WTC11 (cell line): Measurements from ENCODE around the gene CCR9.

ENCODE experiments used
- CBFB ChIP-seq: sonication (generic); formaldehyde crosslinking; IDR thresholded peaks from 2 replicates; pipeline ENCODE4 v1.8.1; 2022; ENCODE audit warnings: mild to moderate bottlenecking, low read depth, missing genetic modification reagents
- CTCF ChIP-seq: fragments of 200-600 bp; IDR thresholded peaks from 2 replicates; pipeline ENCODE4 v1.8.0; 2022; ENCODE audit warnings: antibody characterized with exemption
- ETV6 ChIP-seq: sonication (generic); formaldehyde crosslinking; IDR thresholded peaks from 2 replicates; pipeline ENCODE4 v1.8.1; 2022; ENCODE audit warnings: mild to moderate bottlenecking, missing genetic modification reagents
- GABPB1 ChIP-seq: sonication (generic); formaldehyde crosslinking; IDR thresholded peaks from 2 replicates; pipeline ENCODE4 v1.8.1; 2023; ENCODE audit warnings: mild to moderate bottlenecking, missing genetic modification reagents
- HMGA2 ChIP-seq: fragments of 250-450 bp; sonication (Bioruptor Pico); IDR thresholded peaks from 2 replicates; pipeline ENCODE4 v1.4.0; 2021; ENCODE audit warnings: mild to moderate bottlenecking, moderate library complexity
- IRF1 ChIP-seq: sonication (generic); formaldehyde crosslinking; IDR thresholded peaks from 2 replicates; pipeline ENCODE4 v1.8.0; 2023; ENCODE audit warnings: missing genetic modification reagents
- NR1H2 ChIP-seq: sonication (generic); formaldehyde crosslinking; IDR thresholded peaks from 2 replicates; pipeline ENCODE4 v1.9.0; 2021; ENCODE audit warnings: mild to moderate bottlenecking, moderate library complexity, missing genetic modification reagents
- TCF7 ChIP-seq: sonication (generic); formaldehyde crosslinking; IDR thresholded peaks from 2 replicates; pipeline ENCODE4 v1.8.0; 2022; ENCODE audit warnings: mild to moderate bottlenecking, low read depth, missing genetic modification reagents, moderate library complexity
- ZNF121 ChIP-seq: sonication (generic); formaldehyde crosslinking; IDR thresholded peaks from 2 replicates; pipeline ENCODE4 v1.8.0; 2023; ENCODE audit warnings: missing genetic modification reagents
- ZNF232 ChIP-seq: sonication (generic); formaldehyde crosslinking; IDR thresholded peaks from 2 replicates; pipeline ENCODE4 v1.8.0; 2022; ENCODE audit warnings: mild to moderate bottlenecking, missing genetic modification reagents
- ZNF263 ChIP-seq: sonication (generic); formaldehyde crosslinking; IDR thresholded peaks from 2 replicates; pipeline ENCODE4 v1.8.1; 2022; ENCODE audit warnings: low read depth, mild to moderate bottlenecking, moderate library complexity, missing genetic modification reagents
- TF ChIP-seq, protein P1 (sequence below): sonication (generic); formaldehyde crosslinking; IDR thresholded peaks from 2 replicates; pipeline ENCODE4 v1.8.0; 2022; ENCODE audit warnings: mild to moderate bottlenecking, missing genetic modification reagents
- TF ChIP-seq, protein P2 (sequence below): sonication (generic); formaldehyde crosslinking; IDR thresholded peaks from 2 replicates; pipeline ENCODE4 v1.8.0; 2022; ENCODE audit warnings: mild to moderate bottlenecking, missing genetic modification reagents
- TF ChIP-seq, protein P3 (sequence below): sonication (generic); formaldehyde crosslinking; IDR thresholded peaks from 2 replicates; pipeline ENCODE4 v1.8.1; 2022; ENCODE audit warnings: mild to moderate bottlenecking, moderate library complexity, missing genetic modification reagents

DNA sequence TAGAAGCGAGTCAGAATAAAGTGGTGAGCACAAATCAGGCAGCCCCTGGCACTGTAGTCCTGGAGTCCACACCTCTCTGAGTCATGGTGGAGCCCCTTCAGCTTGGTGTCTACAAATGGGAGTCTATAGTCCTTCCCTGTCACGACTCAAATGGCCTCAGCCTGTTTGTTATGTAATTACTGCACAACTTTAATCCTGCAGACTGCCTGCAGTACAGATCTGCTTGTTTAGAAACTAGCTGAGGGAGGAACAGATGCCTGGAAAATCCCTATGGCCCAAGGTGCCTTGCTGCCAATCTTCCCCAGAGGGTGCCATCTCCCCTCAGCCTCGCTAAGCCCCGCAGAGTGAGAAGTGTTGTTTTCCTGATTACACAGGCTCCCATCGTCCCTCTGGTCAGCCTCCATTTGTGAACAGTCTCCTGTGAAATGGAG is 53.0 kb downstream of the CCR9 start:
- TF ChIP-seq GABPB1 (CRISPR knock-in tag) = no peak
- no peak for TF ChIP-seq ZNF263 (CRISPR knock-in tag)
- no peak for TF ChIP-seq CBFB (CRISPR knock-in tag)
- TF ChIP-seq, protein P1, sequence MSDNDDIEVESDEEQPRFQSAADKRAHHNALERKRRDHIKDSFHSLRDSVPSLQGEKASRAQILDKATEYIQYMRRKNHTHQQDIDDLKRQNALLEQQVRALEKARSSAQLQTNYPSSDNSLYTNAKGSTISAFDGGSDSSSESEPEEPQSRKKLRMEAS (CRISPR knock-in tag) = no peak
- no peak for TF ChIP-seq HMGA2
- TF ChIP-seq ZNF232 (CRISPR knock-in tag) = no peak
- TF ChIP-seq NR1H2 (CRISPR knock-in tag) = no peak
- no peak for TF ChIP-seq ZNF121 (CRISPR knock-in tag)
- no peak for TF ChIP-seq CTCF
- TF ChIP-seq, protein P2, sequence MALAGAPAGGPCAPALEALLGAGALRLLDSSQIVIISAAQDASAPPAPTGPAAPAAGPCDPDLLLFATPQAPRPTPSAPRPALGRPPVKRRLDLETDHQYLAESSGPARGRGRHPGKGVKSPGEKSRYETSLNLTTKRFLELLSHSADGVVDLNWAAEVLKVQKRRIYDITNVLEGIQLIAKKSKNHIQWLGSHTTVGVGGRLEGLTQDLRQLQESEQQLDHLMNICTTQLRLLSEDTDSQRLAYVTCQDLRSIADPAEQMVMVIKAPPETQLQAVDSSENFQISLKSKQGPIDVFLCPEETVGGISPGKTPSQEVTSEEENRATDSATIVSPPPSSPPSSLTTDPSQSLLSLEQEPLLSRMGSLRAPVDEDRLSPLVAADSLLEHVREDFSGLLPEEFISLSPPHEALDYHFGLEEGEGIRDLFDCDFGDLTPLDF (CRISPR knock-in tag) = no peak
- TF ChIP-seq, protein P3, sequence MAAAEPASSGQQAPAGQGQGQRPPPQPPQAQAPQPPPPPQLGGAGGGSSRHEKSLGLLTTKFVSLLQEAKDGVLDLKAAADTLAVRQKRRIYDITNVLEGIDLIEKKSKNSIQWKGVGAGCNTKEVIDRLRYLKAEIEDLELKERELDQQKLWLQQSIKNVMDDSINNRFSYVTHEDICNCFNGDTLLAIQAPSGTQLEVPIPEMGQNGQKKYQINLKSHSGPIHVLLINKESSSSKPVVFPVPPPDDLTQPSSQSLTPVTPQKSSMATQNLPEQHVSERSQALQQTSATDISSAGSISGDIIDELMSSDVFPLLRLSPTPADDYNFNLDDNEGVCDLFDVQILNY (CRISPR knock-in tag) = no peak
- TF ChIP-seq IRF1 = no peak
- TF ChIP-seq TCF7 (CRISPR knock-in tag) = no peak
- TF ChIP-seq ETV6 = no peak
